HG02798 (cell line): ENCODE data around the gene TAF6.

ENCODE experiments used
- ATAC-seq: cut with Tn5 transposase; IDR thresholded peaks from one replicate; pipeline ENCODE4 v1.9.1; 2021; ENCODE audit warnings: mild to moderate bottlenecking; ENCODE audit not compliant: unreplicated experiment, poor library complexity

Gene TAF6

DNA sequence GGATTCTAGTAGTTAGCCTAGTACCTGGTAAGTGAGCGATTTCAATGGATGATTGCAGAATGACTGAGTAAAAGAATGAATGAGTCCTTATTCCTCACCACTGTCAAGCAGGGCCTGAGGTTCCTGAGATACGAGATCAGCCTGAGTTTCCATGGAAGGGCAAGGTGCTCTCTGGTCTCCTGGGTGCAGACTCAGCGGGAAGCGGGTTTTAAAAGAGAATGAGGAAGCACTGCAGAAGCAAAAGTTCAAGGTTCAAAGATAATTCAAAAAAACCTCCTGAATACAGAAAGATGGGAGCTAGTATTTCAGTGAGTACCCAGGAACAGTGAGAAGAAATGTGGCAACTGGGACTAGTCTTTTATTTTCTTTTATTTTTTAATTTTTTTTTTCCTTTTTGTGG, 42.0 kb downstream of the TAF6 start:
- no peak for ATAC-seq

GRCh38 chr7:100075418-100075817, 43.7 kb downstream of the TAF6 start:
- ATAC-seq = no peak

DNA sequence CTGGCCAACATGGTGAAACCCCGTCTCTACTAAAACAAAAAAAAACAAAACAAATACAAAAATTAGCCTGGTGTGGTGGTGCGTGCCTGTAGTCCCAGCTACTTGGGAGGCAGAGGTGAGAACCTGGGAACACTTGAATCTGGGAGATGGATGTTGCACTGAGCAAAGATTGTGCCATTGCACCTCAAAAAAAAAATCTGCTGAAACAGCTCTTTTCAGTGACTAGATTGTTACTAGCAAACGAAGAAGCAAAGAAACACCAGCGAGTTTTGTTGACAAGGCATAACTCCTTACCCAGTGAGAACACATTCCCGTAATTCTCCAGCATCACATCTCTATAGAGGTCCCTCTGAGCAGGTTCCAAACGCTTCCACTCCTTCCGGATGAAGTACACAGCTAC, 44.3 kb downstream of the TAF6 start:
- ATAC-seq = no peak

- no peak for ATAC-seq
Observed at GRCh38 chr7:100072462-100072861, 46.7 kb downstream of the TAF6 start.

DNA sequence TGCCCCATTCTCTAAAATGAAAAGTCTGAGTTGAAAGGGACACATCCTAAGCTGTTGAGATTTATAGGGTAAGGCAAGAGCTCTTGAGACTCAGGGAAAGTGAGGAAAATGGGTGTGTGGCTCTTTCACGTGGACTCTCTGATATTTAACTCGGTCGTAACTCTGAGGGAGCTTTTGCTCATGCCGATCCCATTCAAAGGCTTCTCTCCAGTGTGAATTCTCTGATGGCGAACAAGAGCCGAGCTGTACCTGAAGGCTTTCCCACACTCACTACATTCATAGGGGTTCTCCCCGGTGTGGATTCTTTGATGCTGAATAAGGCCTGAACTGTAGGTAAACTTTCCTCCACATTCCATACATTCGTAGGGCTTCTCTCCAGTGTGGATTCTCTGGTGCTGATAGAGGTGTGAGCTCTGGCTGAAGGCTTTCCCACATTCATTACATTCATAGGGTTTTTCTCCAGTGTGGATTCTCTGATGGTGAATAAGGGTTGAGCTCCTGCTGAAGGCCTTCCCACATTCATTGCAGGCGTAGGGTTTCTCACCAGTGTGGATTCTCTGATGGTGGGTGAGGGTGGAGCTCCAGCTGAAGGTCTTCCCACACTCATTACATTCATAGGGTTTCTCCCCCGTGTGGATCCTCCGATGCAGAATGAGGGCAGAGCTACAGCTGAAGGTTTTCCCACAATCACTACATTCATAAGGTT, 48.0 kb downstream of the TAF6 start:
- no peak for ATAC-seq

DNA sequence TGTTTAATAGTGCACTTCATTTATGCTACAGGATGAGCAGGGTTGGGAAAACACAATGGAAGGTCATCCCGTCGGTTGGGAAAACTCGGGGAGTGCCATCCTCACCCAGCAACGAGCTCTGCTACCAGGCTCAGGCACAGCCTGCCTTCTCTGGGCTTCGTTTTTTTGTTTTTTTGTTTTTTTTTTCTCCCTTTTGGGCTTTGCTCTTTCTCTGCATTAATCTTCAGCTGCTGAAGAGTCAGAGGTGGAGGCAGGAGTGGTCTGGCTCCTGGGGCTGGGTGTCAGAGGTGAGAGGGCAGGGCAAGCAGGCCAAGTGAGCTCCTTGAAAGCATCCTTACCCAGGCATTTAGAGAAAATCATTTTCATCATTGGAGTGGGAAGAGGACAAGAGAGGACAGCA, 49.2 kb downstream of the TAF6 start:
- no peak for ATAC-seq

DNA sequence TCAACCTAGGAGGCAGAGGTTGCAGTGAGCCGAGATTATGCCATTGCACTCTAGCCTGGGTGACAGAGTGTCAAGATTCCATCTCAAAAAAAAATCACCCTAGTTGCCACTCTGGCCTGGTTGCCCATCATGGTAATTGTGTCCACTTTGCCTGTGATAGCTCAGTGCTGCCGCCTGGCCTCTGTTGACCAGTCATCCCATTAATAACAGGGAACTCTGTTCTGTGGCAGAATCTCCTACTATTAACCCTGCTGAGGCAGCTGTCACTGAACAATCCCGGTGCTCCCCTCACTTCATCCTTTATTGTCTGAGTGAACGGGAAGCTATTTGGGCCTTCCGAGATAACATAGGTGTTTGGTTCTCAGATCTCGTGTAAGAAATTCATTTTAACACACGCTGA, 52.2 kb downstream of the TAF6 start:
- no peak for ATAC-seq

- no peak for ATAC-seq
Observed at GRCh38 chr7:100065452-100066186, 53.5 kb downstream of the TAF6 start.

- ATAC-seq = no peak
Observed at GRCh38 chr7:100064162-100064561, 55.0 kb downstream of the TAF6 start.

DNA sequence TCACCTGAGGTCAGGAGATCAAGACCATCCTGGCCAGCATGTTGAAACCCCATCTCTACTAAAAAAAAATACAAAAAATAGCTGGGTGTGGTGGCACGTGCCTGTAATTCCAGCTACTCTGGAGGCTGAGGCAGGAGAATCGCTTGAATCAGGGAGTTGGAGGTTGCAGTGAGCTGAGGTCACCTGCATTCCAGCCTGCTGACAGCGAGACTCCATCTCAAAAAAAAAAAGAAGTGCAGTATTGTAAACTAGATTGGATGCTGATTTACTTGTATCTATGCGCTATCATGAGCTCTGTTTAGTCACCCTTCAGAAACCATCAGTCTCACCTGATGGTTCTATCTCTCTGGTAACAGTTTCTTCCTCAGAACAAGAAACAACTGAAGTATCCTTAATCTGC, 55.8 kb downstream of the TAF6 start:
- no peak for ATAC-seq

DNA sequence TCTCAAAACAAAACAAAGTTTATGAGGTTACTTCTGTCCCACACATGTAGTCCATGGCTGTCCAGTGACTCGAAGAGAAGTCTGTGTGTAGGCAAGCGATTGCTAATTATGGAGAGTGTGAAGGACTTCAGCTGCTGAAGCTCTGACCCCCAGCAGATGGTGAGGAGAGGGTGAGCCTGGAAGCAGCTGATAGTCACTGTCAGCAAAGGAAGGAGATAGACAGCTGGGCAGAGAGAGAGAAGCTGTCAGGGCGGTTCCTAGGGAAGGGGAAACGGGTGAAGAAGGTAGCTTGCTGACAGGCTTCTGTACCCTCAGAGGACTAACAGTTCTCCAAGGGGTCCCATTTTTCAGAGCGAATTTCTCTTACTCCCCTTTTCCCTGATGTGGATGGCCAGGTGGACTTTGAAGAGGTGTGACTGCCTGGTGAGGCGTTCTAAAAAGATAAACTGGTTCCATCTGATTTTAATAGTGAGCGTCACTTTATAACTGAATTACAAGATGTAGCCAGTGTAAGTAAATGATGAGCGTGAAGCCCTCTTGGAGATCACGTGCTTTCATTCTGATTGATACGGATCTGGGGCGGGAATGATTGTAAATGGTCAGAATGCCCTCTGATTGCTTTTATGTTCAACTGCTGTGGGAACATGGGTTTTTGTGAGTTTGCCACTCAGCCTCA, 57.5 kb downstream of the TAF6 start:
- ATAC-seq = no peak

GRCh38 chr7:100059251-100059739, 59.9 kb downstream of the TAF6 start:
- ATAC-seq = no peak
